ENCODE results near the gene WDR64.

The WDR64 gene

GRCh38 chr1:241615043-241615974 lies 36.8 kb upstream of the WDR64 start:
- H3K4me3 ChIP-seq (ENCODE audit: low read length) = no peak overlapping the region
- H3K4me1 ChIP-seq (ENCODE audit: insufficient read depth, low read length) = peaks cover 5% of the 10 kb centered on the region
- H3K27me3 ChIP-seq (ENCODE audit: insufficient read depth, low read length) = no peaks in the 10 kb centered on the region
- no peaks in the 10 kb centered on the region for H3K9me3 ChIP-seq (ENCODE audit: low read length)
- H3K36me3 ChIP-seq (ENCODE audit: insufficient read depth, low read length) = no peaks in the 10 kb centered on the region
- no peak overlapping the region for H2AFZ ChIP-seq (ENCODE audit: low read depth, low read length)

- peaks cover 5% of the 10 kb centered on the region for H3K4me1 ChIP-seq (ENCODE audit: insufficient read depth, low read length)
These were observed 34.7 kb upstream of the WDR64 start for GRCh38 chr1:241617426-241617825.

GRCh38 chr1:241622669-241623068 lies 29.4 kb upstream of the WDR64 start:
- no peaks in the 10 kb centered on the region for H3K4me1 ChIP-seq (ENCODE audit: insufficient read depth, low read length)
- peaks cover 2% of the 10 kb centered on the region for H3K36me3 ChIP-seq (ENCODE audit: insufficient read depth, low read length)
- no peaks in the 10 kb centered on the region for H3K9me3 ChIP-seq (ENCODE audit: low read length)
- H2AFZ ChIP-seq (ENCODE audit: low read depth, low read length) = no peak overlapping the region
- no peaks in the 10 kb centered on the region for H3K27me3 ChIP-seq (ENCODE audit: insufficient read depth, low read length)
- no peak overlapping the region for H3K4me3 ChIP-seq (ENCODE audit: low read length)

More at GRCh38 chr1:241617426-241617825, 34.7 kb upstream of the WDR64 start:
- Histone ChIP-seq H2AFZ (ENCODE audit: low read depth, low read length) (no peak overlapping the region), H3K4me3 (ENCODE audit: low read length) (no peak overlapping the region), H3K9me3 (ENCODE audit: low read length) (no peaks in the 10 kb centered on the region), H3K36me3 (ENCODE audit: insufficient read depth, low read length) (no peaks in the 10 kb centered on the region), H3K27me3 (ENCODE audit: insufficient read depth, low read length) (no peaks in the 10 kb centered on the region)

GRCh38 chr1:241624935-241625334 lies 27.1 kb upstream of the WDR64 start:
- H3K9me3 ChIP-seq (ENCODE audit: low read length) = no peaks in the 10 kb centered on the region
- no peaks in the 10 kb centered on the region for H3K4me1 ChIP-seq (ENCODE audit: insufficient read depth, low read length)
- peaks cover 13% of the 10 kb centered on the region for H3K36me3 ChIP-seq (ENCODE audit: insufficient read depth, low read length)
- no peak overlapping the region for H3K4me3 ChIP-seq (ENCODE audit: low read length)
- H2AFZ ChIP-seq (ENCODE audit: low read depth, low read length) = no peak overlapping the region
- H3K27me3 ChIP-seq (ENCODE audit: insufficient read depth, low read length) = no peaks in the 10 kb centered on the region

GRCh38 chr1:241627453-241628259 lies 24.4 kb upstream of the WDR64 start:
- Histone ChIP-seq H3K4me1 (ENCODE audit: insufficient read depth, low read length) (no peaks in the 10 kb centered on the region), H3K27me3 (ENCODE audit: insufficient read depth, low read length) (no peaks in the 10 kb centered on the region), H3K4me3 (ENCODE audit: low read length) (no peak overlapping the region), H2AFZ (ENCODE audit: low read depth, low read length) (no peak overlapping the region), H3K9me3 (ENCODE audit: low read length) (peaks cover 3% of the 10 kb centered on the region), H3K36me3 (ENCODE audit: insufficient read depth, low read length) (peaks cover 20% of the 10 kb centered on the region)

- Histone ChIP-seq H3K4me3 (ENCODE audit: low read length) (no peak overlapping the region), H3K4me1 (ENCODE audit: insufficient read depth, low read length) (no peaks in the 10 kb centered on the region), H3K9me3 (ENCODE audit: low read length) (peaks cover 5% of the 10 kb centered on the region), H3K36me3 (ENCODE audit: insufficient read depth, low read length) (peaks cover 39% of the 10 kb centered on the region), H3K27me3 (ENCODE audit: insufficient read depth, low read length) (no peaks in the 10 kb centered on the region), H2AFZ (ENCODE audit: low read depth, low read length) (no peak overlapping the region)
These were observed 22.1 kb upstream of the WDR64 start for GRCh38 chr1:241630005-241630404.

GRCh38 chr1:241630476-241630875 lies 21.6 kb upstream of the WDR64 start:
- Histone ChIP-seq H3K4me3 (ENCODE audit: low read length) (no peak overlapping the region), H3K9me3 (ENCODE audit: low read length) (peaks cover 9% of the 10 kb centered on the region), H3K36me3 (ENCODE audit: insufficient read depth, low read length) (peaks cover 43% of the 10 kb centered on the region)

GRCh38 chr1:241630899-241631298 lies 21.2 kb upstream of the WDR64 start:
- H3K4me1 ChIP-seq (ENCODE audit: insufficient read depth, low read length) = no peaks in the 10 kb centered on the region
- no peak overlapping the region for H3K4me3 ChIP-seq (ENCODE audit: low read length)
- peaks cover 11% of the 10 kb centered on the region for H3K9me3 ChIP-seq (ENCODE audit: low read length)
- no peaks in the 10 kb centered on the region for H3K27me3 ChIP-seq (ENCODE audit: insufficient read depth, low read length)
- H3K36me3 ChIP-seq (ENCODE audit: insufficient read depth, low read length) = peaks cover 46% of the 10 kb centered on the region
- no peak overlapping the region for H2AFZ ChIP-seq (ENCODE audit: low read depth, low read length)

More at GRCh38 chr1:241630476-241630875, 21.6 kb upstream of the WDR64 start:
- no peak overlapping the region for H2AFZ ChIP-seq (ENCODE audit: low read depth, low read length)
- no peaks in the 10 kb centered on the region for H3K4me1 ChIP-seq (ENCODE audit: insufficient read depth, low read length)
- H3K27me3 ChIP-seq (ENCODE audit: insufficient read depth, low read length) = no peaks in the 10 kb centered on the region

GRCh38 chr1:241631674-241632073 lies 20.4 kb upstream of the WDR64 start:
- H3K4me1 ChIP-seq (ENCODE audit: insufficient read depth, low read length) = no peaks in the 10 kb centered on the region
- H2AFZ ChIP-seq (ENCODE audit: low read depth, low read length) = no peak overlapping the region
- H3K36me3 ChIP-seq (ENCODE audit: insufficient read depth, low read length) = peaks cover 51% of the 10 kb centered on the region
- no peaks in the 10 kb centered on the region for H3K27me3 ChIP-seq (ENCODE audit: insufficient read depth, low read length)
- no peak overlapping the region for H3K4me3 ChIP-seq (ENCODE audit: low read length)
- H3K9me3 ChIP-seq (ENCODE audit: low read length) = peaks cover 13% of the 10 kb centered on the region

- peaks cover 55% of the 10 kb centered on the region for H3K36me3 ChIP-seq (ENCODE audit: insufficient read depth, low read length)
These were observed 19.1 kb upstream of the WDR64 start for GRCh38 chr1:241632987-241633386.

GRCh38 chr1:241635556-241636152 lies 16.4 kb upstream of the WDR64 start:
- Histone ChIP-seq H3K36me3 (ENCODE audit: insufficient read depth, low read length) (peaks cover 46% of the 10 kb centered on the region), H3K4me1 (ENCODE audit: insufficient read depth, low read length) (peaks cover 11% of the 10 kb centered on the region), H3K27me3 (ENCODE audit: insufficient read depth, low read length) (no peaks in the 10 kb centered on the region)

More at GRCh38 chr1:241632987-241633386, 19.1 kb upstream of the WDR64 start:
- H3K4me3 ChIP-seq (ENCODE audit: low read length) = no peak overlapping the region
- H3K27me3 ChIP-seq (ENCODE audit: insufficient read depth, low read length) = no peaks in the 10 kb centered on the region
- peaks cover 6% of the 10 kb centered on the region for H3K4me1 ChIP-seq (ENCODE audit: insufficient read depth, low read length)
- no peak overlapping the region for H2AFZ ChIP-seq (ENCODE audit: low read depth, low read length)
- H3K9me3 ChIP-seq (ENCODE audit: low read length) = peaks cover 13% of the 10 kb centered on the region

GRCh38 chr1:241636291-241636690 lies 15.8 kb upstream of the WDR64 start:
- H3K4me3 ChIP-seq (ENCODE audit: low read length) = no peak overlapping the region
- H3K27me3 ChIP-seq (ENCODE audit: insufficient read depth, low read length) = no peaks in the 10 kb centered on the region
- peaks cover 46% of the 10 kb centered on the region for H3K36me3 ChIP-seq (ENCODE audit: insufficient read depth, low read length)
- H3K9me3 ChIP-seq (ENCODE audit: low read length) = peaks cover 13% of the 10 kb centered on the region
- H2AFZ ChIP-seq (ENCODE audit: low read depth, low read length) = no peak overlapping the region
- peaks cover 11% of the 10 kb centered on the region for H3K4me1 ChIP-seq (ENCODE audit: insufficient read depth, low read length)

More at GRCh38 chr1:241635556-241636152, 16.4 kb upstream of the WDR64 start:
- Histone ChIP-seq H3K4me3 (ENCODE audit: low read length) (no peak overlapping the region), H2AFZ (ENCODE audit: low read depth, low read length) (no peak overlapping the region), H3K9me3 (ENCODE audit: low read length) (peaks cover 13% of the 10 kb centered on the region)
